Heart right ventricle (tissue), 16 donors: Measurements from ENCODE around the gene ALDH3B2. TPM values are rescaled to one million over a fixed set of nuclear protein-coding genes. Genes with fewer than 3 reads are reported as not detected.
A peak's percentile ranks its signal among the peaks of the same experiment; 100 is the strongest.

Experiments used
- ATAC-seq, 8 donors: fragments of 200-7000 bp; cut with Tn5 transposase; one replicate each; pipeline ENCODE4 v1.9.1; 2020; ENCODE audit warnings: mild to moderate bottlenecking in 8 of 8, moderate library complexity in 8 of 8, moderate number of reproducible peaks in 1 of 8
- DNase-seq, 2 donors: peaks; one replicate each; pipeline ENCODE4 v3.0.0-alpha.2; 2020
- H3K27ac ChIP-seq, 10 donors: fragments of 200-600 bp; sonication (generic) in 2 of 10; one replicate each; pipeline versions ENCODE4 v1.5.0 to v1.8.0; 2020 to 2022; ENCODE audit warnings: mild to moderate bottlenecking in 3 of 10
- H3K27me3 ChIP-seq, 7 donors: fragments of 200-600 bp; one replicate each; pipeline ENCODE4 v1.8.0; 2021 to 2022; ENCODE audit warnings: mild to moderate bottlenecking in 2 of 7
- H3K36me3 ChIP-seq, 9 donors: fragments of 200-600 bp; sonication (generic) in 1 of 9; one replicate each; pipeline versions ENCODE4 v1.5.0 to v1.8.0; 2020 to 2022; ENCODE audit warnings: mild to moderate bottlenecking in 2 of 9
- H3K4me1 ChIP-seq, 9 donors: fragments of 200-600 bp; sonication (generic) in 1 of 9; one replicate each; pipeline versions ENCODE4 v1.5.0 to v1.8.0; 2020 to 2022; ENCODE audit warnings: mild to moderate bottlenecking in 4 of 9
- H3K4me3 ChIP-seq, 10 donors: fragments of 200-600 bp; sonication (generic) in 2 of 10; one replicate each; pipeline versions ENCODE4 v1.5.0 to v1.8.0; 2020 to 2022; ENCODE audit warnings: mild to moderate bottlenecking in 7 of 10, moderate library complexity in 2 of 10
- H3K9me3 ChIP-seq, 11 donors: fragments of 200-600 bp in 10 of 11; sonication (generic) in 2 of 11; one replicate each; pipeline versions ENCODE4 v1.5.0 to v1.8.0; 2013 to 2022; ENCODE audit warnings: mild to moderate bottlenecking in 2 of 11, control low read depth in 1 of 11, moderate library complexity in 1 of 11
- WGBS, 2 donors: extraction: QIAGEN DNeasy Blood & Tissue Kit; methylation state at CpG; one replicate each; pipeline ENCODE4 v1.1.7; 2013; ENCODE audit warnings: inconsistent platforms in 1 of 2; 5-methylcytosine and 5-hydroxymethylcytosine counted together
- intact Hi-C, 10 donors: fragments of 100-400 bp; cut with DNase I; formaldehyde crosslinking; loops; one replicate each; pipeline versions ENCODE4 v1.11.1 to v1.14.2; 2022
- polyA plus RNA-seq, 2 donors: library from polyadenylated mRNA; stranded (reverse); fragments of 200-250 nt; gene quantifications; one replicate each; pipeline ENCODE4 v1.2.3, GENCODE V29; 2013
- total RNA-seq, 10 donors: library from RNA; stranded (reverse); fragmentation: NEBNext Ultra II Directional in 3 of 10; extraction: Animal tissue kit (Norgen Biotek cat#: 25700) in 3 of 10; gene quantifications; one replicate each; pipeline versions ENCODE4 v1.2.1 to v1.2.4, GENCODE V29; 2021 to 2023
- TF ChIP-seq, protein P1 (sequence below), 9 donors: fragments of 200-600 bp; sonication (generic) in 2 of 9; IDR thresholded peaks; one replicate each; pipeline versions ENCODE4 v1.5.0 to v1.8.0; 2021 to 2022; ENCODE audit warnings: antibody characterized with exemption in 9 of 9, mild to moderate bottlenecking in 5 of 9, moderate library complexity in 1 of 9
- donor health status: Arrhythmogenic right ventricular cardiomyopathy.
- donor health status: ischemic (EF 13 %, LVEDD 7.1; RV severe dilation, severe dysfunction).
- donor health status: healthy with polysubstance abuse.
- donor health status: DM: no; HTN: yes; CAD: no.
- donor health status: DM: no; HTN: no; CAD: no.
- donor health status: ischemic (EF 25% LVEDD 6.9; RV normal size, moderate dysfunction).
- donor health status: ischemic (EF 25% LVEDD 5.7; RV mildly dilated, moderate dysfunction).
- donor health status: healthy.
- donor health status: DM: yes; HTN: yes; CAD: no.
- donor health status: Ischemic cardiomyopathy.
- donor health status: ischemic (EF 35%, LVEDD 5.7; RV mildly dilated, moderate dysfunction).
- donor health status: nonischemic (EF 11% LVEDD 7.7; RV severe dilation, severe dysfunction).
- donor health status: DM: yes; HTN: yes; CAD: no.
- donor health status: PGD.
- donor health status: ischemic (EF 29% LVEDD 5.4; RV normal size, mild dysfunction).
- donor health status: nonischemic (EF 23%, LVEDD 6.1; RV moderate dilation, normal function).

The ALDH3B2 gene
- total and polyA plus RNA-seq, 12 donors: 0.03 TPM; not detected in 11

DNA sequence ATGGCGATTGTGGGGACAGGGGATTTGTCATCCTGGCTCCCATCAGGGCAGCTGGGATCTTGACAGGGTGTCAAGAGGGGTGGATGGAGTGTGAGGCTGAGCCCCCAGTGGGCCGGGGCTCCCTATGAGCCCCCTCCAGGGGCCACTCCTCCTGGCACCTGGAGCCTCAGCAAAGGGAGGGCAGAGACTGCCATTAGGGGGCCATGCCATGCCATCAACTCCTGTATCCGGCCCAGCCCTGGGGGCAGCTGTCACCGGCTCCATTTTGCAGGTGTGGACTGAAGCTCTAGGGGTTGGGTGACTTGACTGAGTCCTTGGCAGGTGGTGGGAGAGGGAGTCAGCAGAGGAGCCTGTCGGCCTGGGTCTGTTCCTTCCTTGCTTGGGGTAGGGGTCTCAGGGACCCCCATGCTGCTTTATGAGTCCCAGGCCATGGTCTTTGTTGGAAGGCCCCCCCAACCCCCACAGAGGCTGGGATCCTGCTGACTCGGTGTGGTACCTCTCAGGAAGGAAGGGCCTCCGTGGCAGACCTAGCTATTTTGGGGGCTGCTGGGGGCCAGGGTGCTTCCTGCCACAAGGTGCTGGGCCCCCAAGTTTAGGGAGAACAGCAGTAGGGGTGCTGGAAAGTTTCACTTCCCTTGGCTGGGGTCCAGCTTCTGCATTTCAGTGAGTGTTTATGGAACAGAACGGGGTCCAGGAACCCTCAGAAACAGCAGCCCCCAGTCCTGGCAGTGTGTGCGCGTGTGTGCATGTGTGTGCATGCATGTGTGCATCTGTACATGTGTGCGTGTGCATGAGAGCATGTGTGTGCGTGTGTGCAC lies 25.4 kb downstream of the ALDH3B2 start:
- intact Hi-C loops: loop anchor here in 1 of 10 donors (10.0 kb wide), 1 partner anchor 146 kb away; no protein-coding TSS in a partner anchor
- no peak for ATAC-seq

GRCh38 chr11:67648140-67648795 lies 26.2 kb downstream of the ALDH3B2 start:
- Histone ChIP-seq H3K4me1 (peaks cover 0 to 36% (median 0%) of the 10 kb centered on the region in 9 donors), H3K27ac (no peak overlapping the region), H3K9me3 (peaks cover 0 to 7% (median 0%) of the 10 kb centered on the region in 11 donors), H3K27me3 (peaks cover 0 to 36% (median 20%) of the 10 kb centered on the region in 7 donors), H3K36me3 (no peaks in the 10 kb centered on the region), H3K4me3 (no peak overlapping the region)
- TF ChIP-seq, protein P1, sequence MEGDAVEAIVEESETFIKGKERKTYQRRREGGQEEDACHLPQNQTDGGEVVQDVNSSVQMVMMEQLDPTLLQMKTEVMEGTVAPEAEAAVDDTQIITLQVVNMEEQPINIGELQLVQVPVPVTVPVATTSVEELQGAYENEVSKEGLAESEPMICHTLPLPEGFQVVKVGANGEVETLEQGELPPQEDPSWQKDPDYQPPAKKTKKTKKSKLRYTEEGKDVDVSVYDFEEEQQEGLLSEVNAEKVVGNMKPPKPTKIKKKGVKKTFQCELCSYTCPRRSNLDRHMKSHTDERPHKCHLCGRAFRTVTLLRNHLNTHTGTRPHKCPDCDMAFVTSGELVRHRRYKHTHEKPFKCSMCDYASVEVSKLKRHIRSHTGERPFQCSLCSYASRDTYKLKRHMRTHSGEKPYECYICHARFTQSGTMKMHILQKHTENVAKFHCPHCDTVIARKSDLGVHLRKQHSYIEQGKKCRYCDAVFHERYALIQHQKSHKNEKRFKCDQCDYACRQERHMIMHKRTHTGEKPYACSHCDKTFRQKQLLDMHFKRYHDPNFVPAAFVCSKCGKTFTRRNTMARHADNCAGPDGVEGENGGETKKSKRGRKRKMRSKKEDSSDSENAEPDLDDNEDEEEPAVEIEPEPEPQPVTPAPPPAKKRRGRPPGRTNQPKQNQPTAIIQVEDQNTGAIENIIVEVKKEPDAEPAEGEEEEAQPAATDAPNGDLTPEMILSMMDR (IDR thresholded peaks at IDR 0.05): peak in 1 of 9 donors; percentile 26
- 68 to 70% methylated on average over 12 of the region's 12 CpGs for WGBS, 2 donors
- intact Hi-C loops: loop anchor here in 1 of 10 donors (10.0 kb wide), 1 partner anchor 147 kb away; no protein-coding TSS in a partner anchor
- no peak for DNase-seq
- ATAC-seq: no peak

More for the DNA sequence above, 25.4 kb downstream of the ALDH3B2 start:
- peaks cover 0 to 36% (median 20%) of the 10 kb centered on the region in 7 donors for H3K27me3 ChIP-seq
- peaks cover 0 to 36% (median 0%) of the 10 kb centered on the region in 9 donors for H3K4me1 ChIP-seq
- H3K36me3 ChIP-seq: no peaks in the 10 kb centered on the region
- 69 to 76% methylated on average over 12 of the region's 12 CpGs for WGBS, 2 donors
- H3K4me3 ChIP-seq: no peak overlapping the region
- no peak overlapping the region for H3K27ac ChIP-seq
- peaks cover 0 to 2% (median 0%) of the 10 kb centered on the region in 11 donors for H3K9me3 ChIP-seq
- TF ChIP-seq, protein P1 (IDR thresholded peaks at IDR 0.05): no peak
- no peak for DNase-seq

- no peak for DNase-seq
- ATAC-seq: no peak
- 78 to 91% methylated on average over 15 of the region's 15 CpGs for WGBS, 2 donors
Measured at GRCh38 chr11:67647471-67647870, 27.0 kb downstream of the ALDH3B2 start.

More at GRCh38 chr11:67647471-67647870, 27.0 kb downstream of the ALDH3B2 start:
- intact Hi-C loops: loop anchor here in 1 of 10 donors (10.0 kb wide), 1 partner anchor 147 kb away; no protein-coding TSS in a partner anchor
- H3K27me3 ChIP-seq: peaks cover 0 to 36% (median 20%) of the 10 kb centered on the region in 7 donors
- no peak overlapping the region for H3K4me3 ChIP-seq
- no peak overlapping the region for H3K27ac ChIP-seq
- peaks cover 0 to 36% (median 0%) of the 10 kb centered on the region in 9 donors for H3K4me1 ChIP-seq
- TF ChIP-seq, protein P1 (IDR thresholded peaks at IDR 0.05): no peak
- H3K9me3 ChIP-seq: peaks cover 0 to 7% (median 0%) of the 10 kb centered on the region in 11 donors
- H3K36me3 ChIP-seq: no peaks in the 10 kb centered on the region
